ENCODE measurements around the gene TMTC3.

TMTC3 gene

GRCh38 chr12:88242571-88242925 is 100.4 kb downstream of the TMTC3 start:
- whole genome bisulfite sequencing (ENCODE audit: insufficient coverage, insufficient read length), result no CpG with 5 or more reads among the region's 1 CpG
- DNase-seq (ENCODE audit: low read depth, low spot score), result no peak
- H3K9me3 ChIP-seq (ENCODE audit: control insufficient read depth, insufficient read depth, low read length), result no peaks in the 10 kb centered on the region
- no peaks in the 10 kb centered on the region for H3K27me3 ChIP-seq (ENCODE audit: control insufficient read depth, insufficient read depth, low read length)
- H3K4me3 ChIP-seq (ENCODE audit: low read length), result no peak overlapping the region
- no peak overlapping the region for H3K27ac ChIP-seq (ENCODE audit: low read length)
- no peaks in the 10 kb centered on the region; the same call in 1 of the 2 replicates for H3K4me1 ChIP-seq (ENCODE audit: control insufficient read depth, insufficient read depth, low read length)
- no peaks in the 10 kb centered on the region for H3K36me3 ChIP-seq (ENCODE audit: control insufficient read depth, insufficient read depth, low read length)

GRCh38 chr12:88242939-88243338 is 100.8 kb downstream of the TMTC3 start:
- DNase-seq (ENCODE audit: low read depth, low spot score), result no peak
- no peaks in the 10 kb centered on the region for H3K36me3 ChIP-seq (ENCODE audit: control insufficient read depth, insufficient read depth, low read length)
- H3K4me3 ChIP-seq (ENCODE audit: low read length), result no peak overlapping the region
- H3K4me1 ChIP-seq (ENCODE audit: control insufficient read depth, insufficient read depth, low read length), result no peaks in the 10 kb centered on the region; the same call in 1 of the 2 replicates
- H3K27me3 ChIP-seq (ENCODE audit: control insufficient read depth, insufficient read depth, low read length), result no peaks in the 10 kb centered on the region
- no peak overlapping the region for H3K27ac ChIP-seq (ENCODE audit: low read length)
- H3K9me3 ChIP-seq (ENCODE audit: control insufficient read depth, insufficient read depth, low read length), result no peaks in the 10 kb centered on the region

GRCh38 chr12:88243982-88244381 is 101.9 kb downstream of the TMTC3 start:
- Histone ChIP-seq H3K27me3 (ENCODE audit: control insufficient read depth, insufficient read depth, low read length) (no peaks in the 10 kb centered on the region), H3K9me3 (ENCODE audit: control insufficient read depth, insufficient read depth, low read length) (no peaks in the 10 kb centered on the region), H3K4me3 (ENCODE audit: low read length) (no peak overlapping the region), H3K4me1 (ENCODE audit: control insufficient read depth, insufficient read depth, low read length) (no peaks in the 10 kb centered on the region; the same call in 1 of the 2 replicates), H3K27ac (ENCODE audit: low read length) (no peak overlapping the region), H3K36me3 (ENCODE audit: control insufficient read depth, insufficient read depth, low read length) (no peaks in the 10 kb centered on the region)
- no peak for DNase-seq (ENCODE audit: low read depth, low spot score)
- WGBS (ENCODE audit: insufficient coverage, insufficient read length), result no CpG with 5 or more reads among the region's 4 CpGs

GRCh38 chr12:88245905-88246304 is 103.8 kb downstream of the TMTC3 start:
- Histone ChIP-seq H3K4me1 (ENCODE audit: control insufficient read depth, insufficient read depth, low read length) (no peaks in the 10 kb centered on the region; the same call in 1 of the 2 replicates), H3K27ac (ENCODE audit: low read length) (no peak overlapping the region)
- DNase-seq (ENCODE audit: low read depth, low spot score), result no peak

GRCh38 chr12:88247241-88247643 is 105.1 kb downstream of the TMTC3 start:
- Histone ChIP-seq H3K36me3 (ENCODE audit: control insufficient read depth, insufficient read depth, low read length) (no peaks in the 10 kb centered on the region), H3K27me3 (ENCODE audit: control insufficient read depth, insufficient read depth, low read length) (no peaks in the 10 kb centered on the region), H3K27ac (ENCODE audit: low read length) (no peak overlapping the region), H3K9me3 (ENCODE audit: control insufficient read depth, insufficient read depth, low read length) (no peaks in the 10 kb centered on the region), H3K4me3 (ENCODE audit: low read length) (no peak overlapping the region), H3K4me1 (ENCODE audit: control insufficient read depth, insufficient read depth, low read length) (no peaks in the 10 kb centered on the region; the same call in 1 of the 2 replicates)
- no peak for DNase-seq (ENCODE audit: low read depth, low spot score)
- no CpG with 5 or more reads among the region's 2 CpGs for WGBS (ENCODE audit: insufficient coverage, insufficient read length)

More at GRCh38 chr12:88245905-88246304, 103.8 kb downstream of the TMTC3 start:
- no peaks in the 10 kb centered on the region for H3K9me3 ChIP-seq (ENCODE audit: control insufficient read depth, insufficient read depth, low read length)
- no peak overlapping the region for H3K4me3 ChIP-seq (ENCODE audit: low read length)
- no peaks in the 10 kb centered on the region for H3K36me3 ChIP-seq (ENCODE audit: control insufficient read depth, insufficient read depth, low read length)
- H3K27me3 ChIP-seq (ENCODE audit: control insufficient read depth, insufficient read depth, low read length), result no peaks in the 10 kb centered on the region
- no CpG with 5 or more reads among the region's 1 CpG for WGBS (ENCODE audit: insufficient coverage, insufficient read length)

- no peak overlapping the region for H3K4me3 ChIP-seq (ENCODE audit: low read length)
- H3K9me3 ChIP-seq (ENCODE audit: control insufficient read depth, insufficient read depth, low read length), result no peaks in the 10 kb centered on the region
- H3K36me3 ChIP-seq (ENCODE audit: control insufficient read depth, insufficient read depth, low read length), result no peaks in the 10 kb centered on the region
- H3K27ac ChIP-seq (ENCODE audit: low read length), result no peak overlapping the region
- no peaks in the 10 kb centered on the region; the same call in 1 of the 2 replicates for H3K4me1 ChIP-seq (ENCODE audit: control insufficient read depth, insufficient read depth, low read length)
- WGBS (ENCODE audit: insufficient coverage, insufficient read length), result no CpG with 5 or more reads among the region's 1 CpG
- H3K27me3 ChIP-seq (ENCODE audit: control insufficient read depth, insufficient read depth, low read length), result no peaks in the 10 kb centered on the region
- no peak for DNase-seq (ENCODE audit: low read depth, low spot score)
These were observed 106.5 kb downstream of the TMTC3 start for GRCh38 chr12:88248606-88249005.

All from iPS DF 6.9 (cell line).